Measurements from ENCODE around the gene RFC5.
"Not testable (repeated sequence)": the region's sequence is repeated elsewhere in the genome, so short reads cannot be mapped to it uniquely, and the experiment has no call there.

Gene RFC5

DNA sequence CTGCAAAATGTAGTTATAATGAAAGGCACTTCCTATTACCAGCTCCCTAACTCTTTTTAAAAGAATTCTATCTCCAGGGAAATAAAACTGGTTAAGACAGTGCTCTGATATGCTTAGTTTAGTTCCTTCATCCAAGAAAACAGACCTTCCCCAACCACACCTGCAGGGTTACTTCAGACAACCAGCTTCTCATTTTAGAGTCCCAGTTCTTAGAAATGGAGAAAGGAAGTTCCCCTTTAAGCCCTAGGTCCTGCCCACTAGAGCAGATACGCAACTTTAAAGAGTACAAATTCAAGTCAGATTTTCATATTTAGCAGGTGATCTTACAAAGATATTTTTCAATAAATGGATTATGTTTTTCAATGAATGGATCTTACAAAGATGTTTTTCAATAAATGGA lies 48.9 kb downstream of the RFC5 start:
- no peak for DNase-seq (ENCODE audit: extremely low spot score, insufficient read length, low read depth)
- FAIRE-seq, result no peak

DNA sequence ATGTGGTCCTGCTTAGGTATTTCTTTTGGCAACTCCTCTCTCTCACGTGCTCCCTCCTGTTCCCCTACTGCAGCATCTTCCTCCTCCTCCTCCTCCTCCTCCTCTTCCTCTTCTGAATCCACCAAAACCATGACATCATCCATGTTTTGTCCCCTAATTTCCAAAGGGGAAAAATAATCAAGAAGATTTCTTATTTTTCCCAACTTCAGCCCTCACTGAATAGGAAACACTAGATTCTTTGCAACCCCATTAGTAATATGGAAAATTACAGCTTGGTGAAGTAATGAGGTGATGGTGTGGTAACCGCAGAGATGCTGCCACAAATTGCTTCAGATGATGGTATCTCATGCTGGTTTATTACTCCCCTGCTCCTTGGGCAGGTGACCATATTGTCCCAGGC lies 51.9 kb downstream of the RFC5 start:
- DNase-seq (ENCODE audit: extremely low spot score, insufficient read length, low read depth), result no peak
- FAIRE-seq, result no peak

DNA sequence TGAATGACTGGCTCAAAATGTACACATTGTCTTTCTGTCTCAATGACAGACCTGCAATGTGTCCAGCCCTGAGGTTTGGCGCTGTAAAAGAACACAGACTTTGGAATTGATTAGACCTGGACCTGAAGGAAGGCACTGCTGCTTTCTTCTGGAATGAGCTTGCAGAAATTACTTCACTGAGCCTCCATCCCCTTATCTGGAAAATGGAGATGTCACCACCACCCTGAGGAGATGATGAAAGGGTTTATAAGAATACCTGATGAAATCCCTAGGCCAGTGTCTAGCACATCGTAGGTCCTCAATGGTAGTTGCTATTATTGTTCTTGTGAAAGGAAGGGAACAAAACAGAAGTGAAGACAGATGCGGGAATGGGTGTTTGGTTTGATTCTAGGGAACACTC lies 54.1 kb downstream of the RFC5 start:
- no peak for DNase-seq (ENCODE audit: extremely low spot score, insufficient read length, low read depth)
- FAIRE-seq, result no peak

DNA sequence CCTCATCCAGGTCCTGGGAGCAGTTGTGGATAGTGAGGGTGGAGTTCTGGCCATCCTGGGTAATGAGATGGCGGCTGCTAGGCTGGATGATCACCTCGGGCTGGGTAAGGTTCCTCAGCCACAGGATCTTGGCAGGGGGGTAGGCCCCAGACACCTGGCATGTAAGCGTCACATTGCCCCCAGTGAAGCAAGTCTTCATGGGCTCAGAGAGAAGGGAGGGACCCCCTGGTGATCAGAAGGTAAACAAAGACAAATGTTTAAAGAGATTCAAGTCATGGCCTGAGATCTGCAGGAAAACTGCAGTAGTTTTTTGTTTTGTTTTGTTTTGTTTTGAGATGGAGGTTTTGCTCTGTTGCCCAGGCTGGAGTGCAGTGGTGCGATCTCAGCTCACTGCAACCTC lies 57.3 kb downstream of the RFC5 start:
- no peak for FAIRE-seq

DNA sequence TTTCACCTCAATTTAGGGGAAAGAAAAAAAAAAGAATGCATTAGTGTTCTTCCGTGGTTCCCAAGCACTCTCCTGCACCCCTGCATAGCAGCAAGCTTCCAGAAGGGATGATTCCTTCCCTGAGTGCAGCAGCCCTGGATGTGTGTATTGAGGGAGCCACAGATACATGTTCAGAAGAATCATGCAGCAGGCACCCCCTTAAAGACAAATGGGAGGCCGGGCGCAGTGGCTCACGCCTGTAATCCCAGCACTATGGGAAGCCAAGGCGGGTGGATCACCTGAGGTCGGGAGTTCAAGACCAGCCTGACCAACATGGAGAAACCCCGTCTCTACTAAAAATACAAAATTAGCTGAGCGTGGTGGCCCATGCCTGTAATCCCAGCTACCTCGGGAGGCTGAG lies 65.0 kb downstream of the RFC5 start:
- DNase-seq (ENCODE audit: extremely low spot score, insufficient read length, low read depth); FAIRE-seq: not testable (repeated sequence)

More for the DNA sequence above, 57.3 kb downstream of the RFC5 start:
- DNase-seq (ENCODE audit: extremely low spot score, insufficient read length, low read depth), result no peak
